ENCODE results near the gene MED4.

Gene MED4

DNA sequence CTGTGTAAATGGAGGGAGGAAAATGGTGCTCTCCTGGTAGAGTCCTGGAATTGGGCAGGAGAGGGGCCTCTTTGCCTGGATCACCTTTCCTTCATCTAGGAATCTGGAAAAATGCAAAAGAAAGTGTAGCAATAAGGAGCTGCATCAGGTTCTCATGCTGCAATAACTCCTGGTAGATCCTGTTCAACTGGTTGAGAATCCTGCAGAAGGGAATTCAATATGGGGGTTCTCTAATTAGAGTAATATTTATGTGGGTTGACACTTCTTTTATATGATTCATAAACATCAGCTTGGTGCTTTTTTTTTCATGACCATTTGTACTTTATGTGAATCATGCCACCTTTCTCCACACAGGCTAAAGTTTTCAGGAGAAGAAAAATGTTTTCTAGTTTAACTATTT, 66.8 kb downstream of the MED4 start:
- no peak for DNase-seq

All from suppressor macrophage treated with lipopolysaccharide for 4 hours (primary cell).